Stimulated activated naive CD8-positive, alpha-beta T cell treated with anti-CD3 and anti-CD28 coated beads, Interleukin-15, Interleukin-2, amounts not matched to agents 100 U/mL and 50 U/mL, for 24 hours (primary cell): ENCODE data around the gene PTGES.

Source experiments
- ATAC-seq: fragments of 150-1000 bp; cut with Tn5 transposase; one replicate; pipeline ENCODE4 v1.10.0; 2021
- DNase-seq: peaks from one replicate; pipeline ENCODE4 v3.0.0; 2021

PTGES gene

GRCh38 chr9:129717991-129718390 lies 34.9 kb downstream of the PTGES start:
- ATAC-seq (no peak), DNase-seq (no peak)

- no peak for ATAC-seq
- DNase-seq: no peak
These were observed 36.8 kb downstream of the PTGES start for GRCh38 chr9:129716091-129716490.

GRCh38 chr9:129714511-129715061 lies 38.3 kb downstream of the PTGES start:
- DNase-seq (no peak), ATAC-seq (no peak)

GRCh38 chr9:129713402-129713679 lies 39.5 kb downstream of the PTGES start:
- DNase-seq: no peak
- ATAC-seq: no peak

GRCh38 chr9:129712634-129713401 lies 40.0 kb downstream of the PTGES start:
- DNase-seq (no peak), ATAC-seq (no peak)

- DNase-seq: no peak
- no peak for ATAC-seq
These were observed 42.7 kb downstream of the PTGES start for GRCh38 chr9:129710169-129710453.

- ATAC-seq (no peak), DNase-seq (no peak)
These were observed 43.2 kb downstream of the PTGES start for GRCh38 chr9:129709438-129710168.

- ATAC-seq (no peak), DNase-seq (no peak)
These were observed 44.0 kb downstream of the PTGES start for GRCh38 chr9:129708793-129709192.

GRCh38 chr9:129704807-129705206 lies 48.0 kb downstream of the PTGES start:
- no peak for DNase-seq
- ATAC-seq: no peak

- ATAC-seq: no peak
- no peak for DNase-seq
These were observed 49.0 kb downstream of the PTGES start for GRCh38 chr9:129703667-129704355.

- no peak for DNase-seq
- ATAC-seq: no peak
These were observed 50.0 kb downstream of the PTGES start for GRCh38 chr9:129702589-129703520.

GRCh38 chr9:129701549-129701948 lies 51.3 kb downstream of the PTGES start:
- DNase-seq (no peak), ATAC-seq (no peak)

GRCh38 chr9:129701054-129701453 lies 51.8 kb downstream of the PTGES start:
- no peak for ATAC-seq
- DNase-seq: no peak

GRCh38 chr9:129698254-129698757 lies 54.5 kb downstream of the PTGES start:
- ATAC-seq (peak; percentile 19), DNase-seq (peak; percentile 26)

GRCh38 chr9:129697656-129698253 lies 55.1 kb downstream of the PTGES start:
- DNase-seq: peak; percentile 67
- ATAC-seq: peak; percentile 55

- ATAC-seq (peak; percentile 65), DNase-seq (peak; percentile 35)
These were observed 55.7 kb downstream of the PTGES start for GRCh38 chr9:129696944-129697655.

- DNase-seq: no peak
- ATAC-seq: no peak
These were observed 57.0 kb downstream of the PTGES start for GRCh38 chr9:129695870-129696269.

- no peak for ATAC-seq
- DNase-seq: no peak
These were observed 58.6 kb downstream of the PTGES start for GRCh38 chr9:129694243-129694646.

GRCh38 chr9:129693741-129694140 lies 59.1 kb downstream of the PTGES start:
- no peak for ATAC-seq
- DNase-seq: no peak

GRCh38 chr9:129692534-129692933 lies 60.3 kb downstream of the PTGES start:
- no peak for DNase-seq
- ATAC-seq: no peak
